ENCODE data around the gene OTOS.

The OTOS gene

GRCh38 chr2:240111253-240111652 is 29.2 kb downstream of the OTOS start:
- DNase-seq, result no peak

- DNase-seq, result no peak
Measured at GRCh38 chr2:240109386-240109785, 31.1 kb downstream of the OTOS start.

- DNase-seq, result no peak
Measured at GRCh38 chr2:240107477-240107796, 33.0 kb downstream of the OTOS start.

GRCh38 chr2:240106765-240107476 is 33.5 kb downstream of the OTOS start:
- no peak for DNase-seq

GRCh38 chr2:240105982-240106381 is 34.5 kb downstream of the OTOS start:
- DNase-seq, result no peak

- no peak for DNase-seq
Measured at GRCh38 chr2:240103136-240103535, 37.3 kb downstream of the OTOS start.

GRCh38 chr2:240098349-240098748 is 42.1 kb downstream of the OTOS start:
- DNase-seq, result no peak

- no peak for DNase-seq
Measured at GRCh38 chr2:240095556-240096523, 44.6 kb downstream of the OTOS start.

- DNase-seq, result no peak
Measured at GRCh38 chr2:240089306-240089705, 51.2 kb downstream of the OTOS start.

All from NCI-H2227 treated with DMSO at 0.1 percent for 48 hours (cell line).